NCI-H82 (cell line): ENCODE measurements around the gene CCDC33.
A peak's percentile ranks its signal among the peaks of the same experiment; 100 is the strongest.

ENCODE experiments used
- DNase-seq: peaks from one replicate; lab custom pipeline; 2025; lab: John Stamatoyannopoulos, UW

Gene CCDC33

DNA sequence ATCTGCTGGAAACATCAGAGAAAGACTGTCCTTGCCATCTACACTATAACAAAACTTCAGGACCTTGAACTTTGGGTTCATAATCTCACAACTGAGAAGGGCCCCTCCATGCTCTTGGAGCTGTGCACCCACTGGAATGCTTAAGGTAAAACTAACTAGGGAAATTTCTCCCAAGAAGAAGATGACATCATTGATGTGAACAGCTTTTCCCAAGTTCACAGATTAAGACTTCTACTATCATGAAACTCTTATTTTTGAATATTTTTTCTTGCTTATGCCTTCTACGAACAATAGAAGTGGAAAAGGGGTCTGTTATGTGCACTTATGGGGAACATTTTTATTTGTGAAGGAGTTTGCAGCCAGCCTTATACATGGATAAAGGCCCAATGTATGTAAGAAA lies 126.4 kb downstream of the CCDC33 start:
- no peak for DNase-seq

DNA sequence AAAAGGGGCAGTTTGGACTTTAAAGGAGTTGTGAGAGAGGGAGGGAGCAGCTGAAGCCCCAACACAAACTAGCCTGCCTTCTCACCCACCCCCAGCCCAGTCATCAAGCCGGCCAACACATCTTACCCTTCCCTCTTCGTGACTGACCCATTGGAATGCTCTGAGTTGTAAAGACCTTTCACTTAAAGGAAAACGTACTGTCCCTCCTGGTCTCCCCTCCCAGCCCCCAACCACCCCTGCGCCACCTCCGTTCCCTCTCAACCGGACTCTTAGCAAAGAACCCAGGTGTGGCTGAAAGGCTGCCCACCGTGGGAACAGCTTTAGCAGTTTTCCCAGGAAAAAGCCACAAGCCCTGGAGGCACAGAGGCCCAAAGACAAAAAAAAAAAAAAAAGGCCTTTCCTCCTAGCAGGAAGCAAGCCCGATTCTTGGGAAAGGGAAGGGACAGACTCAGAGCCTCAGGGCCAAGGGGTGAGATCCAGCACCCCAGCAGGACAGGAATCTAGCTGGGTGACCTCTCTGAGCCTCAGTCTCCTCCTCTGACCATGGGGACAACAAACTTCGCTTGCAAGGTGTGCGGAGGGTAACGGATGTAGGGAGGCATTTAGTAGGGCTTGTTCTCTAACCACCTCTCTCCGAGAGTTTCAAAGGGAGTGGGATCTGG lies 128.9 kb downstream of the CCDC33 start:
- no peak for DNase-seq

- no peak for DNase-seq
These were observed 129.7 kb downstream of the CCDC33 start for GRCh38 chr15:74365598-74366445.

DNA sequence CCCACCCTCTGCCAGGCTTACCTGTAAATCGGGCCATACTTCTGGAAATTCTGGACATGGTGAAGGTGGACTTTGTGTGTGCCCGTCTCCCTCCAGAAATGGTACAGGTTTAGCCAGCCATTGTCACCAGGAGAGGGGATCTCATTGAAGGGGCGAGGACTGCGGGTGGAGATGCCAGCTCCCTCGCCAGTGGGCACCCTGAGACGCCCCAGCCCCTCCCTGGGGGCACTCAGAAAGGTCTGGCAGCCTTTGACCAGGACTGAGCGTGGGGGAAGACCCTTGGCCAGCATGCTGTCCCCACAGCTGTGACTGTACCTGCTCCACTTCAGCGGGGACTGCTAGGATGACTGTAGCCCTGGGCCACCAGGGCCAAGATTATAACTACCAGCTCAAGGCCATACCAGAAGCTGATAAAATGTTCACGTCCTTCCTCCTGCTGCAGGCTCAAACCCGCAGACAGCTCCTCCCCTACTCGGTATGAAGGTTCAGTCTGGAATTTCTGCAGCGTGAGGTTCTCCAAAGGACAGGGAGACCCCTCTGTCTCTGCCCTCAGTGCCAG lies 131.2 kb downstream of the CCDC33 start, which contains the start of gene CYP11A1:
Gene CYP11A1, minus strand, starts transcription at position 351 of the 559 bp plus-strand sequence. Its CDS starts 61 bp downstream, at position 290.
- DNase-seq, result no peak

DNA sequence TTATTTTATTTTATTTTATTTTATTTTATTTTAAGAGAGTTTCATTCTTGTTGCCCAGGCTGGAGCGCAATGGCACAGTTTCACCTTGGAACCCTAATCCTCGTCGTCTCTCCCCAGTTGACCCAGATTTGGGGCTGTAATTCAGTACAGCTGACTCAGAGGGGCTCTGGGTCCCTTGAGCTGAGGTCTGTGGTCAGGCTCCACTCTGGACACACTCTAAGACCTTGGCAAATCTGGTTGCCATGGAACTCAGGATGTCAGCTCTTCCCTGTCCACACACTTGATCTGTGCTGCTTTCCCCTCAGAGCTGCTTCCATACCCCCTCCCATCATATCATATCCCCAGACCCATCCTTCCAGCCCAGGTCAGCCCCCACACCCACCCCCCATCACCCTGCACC lies 132.0 kb downstream of the CCDC33 start:
- no peak for DNase-seq

DNA sequence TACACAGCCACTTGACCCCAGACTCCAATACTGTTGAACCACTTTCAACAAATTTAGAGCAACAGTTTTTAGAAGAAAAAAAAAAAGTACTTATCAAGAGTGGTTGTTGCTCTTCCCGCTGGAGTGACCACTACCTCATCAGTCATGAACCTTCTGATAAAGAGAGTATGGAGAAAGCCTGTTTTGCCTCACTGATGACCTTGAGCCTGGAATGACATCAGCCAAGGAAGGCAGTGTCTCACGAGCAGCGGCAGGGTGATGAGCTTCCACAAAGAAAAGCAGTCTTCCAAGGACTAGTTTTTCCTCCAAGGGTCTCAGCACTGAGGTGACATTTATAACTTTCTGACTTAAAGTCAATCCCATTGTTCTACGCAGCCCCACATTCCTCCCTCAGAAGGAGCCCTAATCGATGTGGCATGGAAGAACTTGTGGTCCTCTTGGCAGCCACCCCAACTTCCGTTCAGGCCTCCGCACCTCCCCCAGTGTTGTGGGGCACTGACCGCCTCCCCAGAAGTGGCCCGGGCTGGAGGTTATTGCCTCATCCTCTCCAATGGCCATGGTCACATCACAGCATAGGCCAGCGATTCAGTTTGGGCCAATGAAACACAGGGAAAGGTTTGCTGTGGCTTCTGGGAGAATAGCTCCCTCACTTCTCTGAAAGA lies 133.1 kb downstream of the CCDC33 start:
- no peak for DNase-seq

- DNase-seq, result no peak
These were observed 133.6 kb downstream of the CCDC33 start for GRCh38 chr15:74369756-74370155.

DNA sequence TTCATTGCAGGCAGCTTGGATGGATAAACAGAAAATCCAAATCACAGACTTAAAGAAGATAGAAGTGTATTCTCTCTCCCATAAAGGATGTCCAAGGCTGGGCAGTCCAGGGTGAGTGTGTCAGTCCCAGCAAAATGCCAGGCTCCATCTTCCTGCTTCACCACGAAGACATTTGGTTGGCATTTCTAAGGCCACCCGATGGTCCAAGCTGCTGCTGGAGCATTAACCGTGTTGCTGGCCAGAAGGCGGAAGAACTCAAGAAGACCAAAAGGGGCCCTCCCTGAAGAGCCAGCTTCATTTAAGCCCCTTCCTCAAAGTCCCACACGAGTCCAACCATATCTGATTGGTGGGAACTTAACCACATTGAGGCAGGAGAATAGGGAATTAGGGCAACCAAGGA lies 134.3 kb downstream of the CCDC33 start:
- no peak for DNase-seq

GRCh38 chr15:74373056-74373650 lies 137.0 kb downstream of the CCDC33 start:
- DNase-seq, result peak; percentile 41

DNA sequence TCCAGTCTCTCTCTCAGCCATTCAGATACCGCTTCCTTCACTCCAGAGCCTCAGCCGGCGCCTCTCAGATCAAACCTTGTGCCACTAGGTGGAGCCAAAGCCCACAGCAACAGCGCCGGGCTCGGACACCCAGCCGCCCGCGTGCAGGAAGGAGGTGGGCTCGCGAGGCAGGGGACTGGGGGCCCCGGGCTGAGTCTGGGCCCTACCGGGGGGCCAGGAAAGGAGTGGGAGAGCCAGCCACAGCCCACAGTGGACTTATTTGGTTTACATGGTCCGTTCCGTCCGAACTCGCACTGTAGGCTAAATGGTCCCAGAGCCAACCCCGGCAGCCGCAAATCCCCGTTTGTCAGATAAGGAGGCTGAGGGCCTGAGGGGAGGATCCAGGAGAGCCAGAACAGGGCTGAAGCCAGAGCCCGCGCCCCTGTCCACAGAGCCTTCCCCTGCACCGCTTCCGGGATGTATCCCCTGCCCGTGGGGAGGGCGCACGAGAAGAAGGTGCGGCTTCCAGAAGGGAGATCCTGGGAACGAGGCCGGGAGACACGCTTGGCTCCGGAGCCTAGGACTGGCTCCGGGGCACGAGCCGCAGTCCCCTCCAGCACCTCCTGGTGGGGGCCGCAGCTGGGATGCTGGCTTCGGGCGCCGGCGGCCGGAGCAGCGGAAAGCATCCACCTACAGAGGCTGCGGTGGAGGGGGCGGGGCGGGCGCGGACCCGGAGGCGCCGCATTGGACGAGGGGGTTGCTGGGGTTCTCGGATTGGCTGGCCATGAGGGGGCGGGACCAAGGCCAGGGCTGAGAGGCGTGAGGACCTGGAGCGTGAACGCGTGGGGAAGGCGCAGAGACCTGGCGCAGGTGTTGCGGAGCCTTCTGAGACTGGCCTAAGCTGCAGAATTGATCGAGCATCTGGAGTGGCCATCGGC lies 137.9 kb downstream of the CCDC33 start:
- DNase-seq, result peak; percentile 97

- peak; percentile 56 for DNase-seq
These were observed 138.6 kb downstream of the CCDC33 start for GRCh38 chr15:74374648-74375302.

DNA sequence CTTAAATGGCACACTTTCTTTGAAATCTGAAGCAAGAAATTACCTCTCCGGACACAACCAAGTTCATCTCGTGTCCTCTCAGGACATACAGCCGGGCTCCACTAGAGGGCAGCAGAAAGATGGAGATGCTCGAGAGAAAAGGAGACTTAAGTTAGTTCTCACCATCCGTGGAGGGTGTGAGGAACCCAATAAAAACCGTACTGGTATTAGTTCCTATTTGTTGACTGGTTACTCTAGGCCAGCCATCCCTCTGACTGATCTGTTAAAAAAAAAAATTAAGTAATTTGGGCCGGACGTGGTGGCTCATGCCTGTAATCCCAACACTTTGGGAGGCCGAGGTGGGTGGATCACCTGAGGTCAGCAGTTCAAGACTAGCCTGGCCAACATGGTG lies 139.2 kb downstream of the CCDC33 start:
- DNase-seq, result peak; percentile 92

DNA sequence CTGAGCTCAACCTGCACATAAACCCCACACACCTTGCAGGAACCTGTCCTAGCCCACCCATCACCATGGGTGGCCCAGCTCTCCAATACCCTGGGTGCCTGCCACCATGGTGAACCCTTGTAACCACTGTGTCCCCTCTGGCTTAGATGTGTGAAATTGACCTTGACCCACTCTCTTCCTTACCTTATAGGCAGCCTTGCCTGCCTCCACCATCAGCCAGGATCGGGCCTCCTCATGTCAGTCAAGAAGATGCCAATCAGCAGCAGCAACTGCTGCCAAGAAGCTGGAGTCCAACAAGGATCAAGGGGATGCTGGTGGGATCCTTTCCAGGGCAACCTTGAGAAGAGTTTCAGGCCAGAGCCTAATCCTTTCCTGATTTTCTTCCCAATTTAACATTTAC lies 140.1 kb downstream of the CCDC33 start:
- no peak for DNase-seq

DNA sequence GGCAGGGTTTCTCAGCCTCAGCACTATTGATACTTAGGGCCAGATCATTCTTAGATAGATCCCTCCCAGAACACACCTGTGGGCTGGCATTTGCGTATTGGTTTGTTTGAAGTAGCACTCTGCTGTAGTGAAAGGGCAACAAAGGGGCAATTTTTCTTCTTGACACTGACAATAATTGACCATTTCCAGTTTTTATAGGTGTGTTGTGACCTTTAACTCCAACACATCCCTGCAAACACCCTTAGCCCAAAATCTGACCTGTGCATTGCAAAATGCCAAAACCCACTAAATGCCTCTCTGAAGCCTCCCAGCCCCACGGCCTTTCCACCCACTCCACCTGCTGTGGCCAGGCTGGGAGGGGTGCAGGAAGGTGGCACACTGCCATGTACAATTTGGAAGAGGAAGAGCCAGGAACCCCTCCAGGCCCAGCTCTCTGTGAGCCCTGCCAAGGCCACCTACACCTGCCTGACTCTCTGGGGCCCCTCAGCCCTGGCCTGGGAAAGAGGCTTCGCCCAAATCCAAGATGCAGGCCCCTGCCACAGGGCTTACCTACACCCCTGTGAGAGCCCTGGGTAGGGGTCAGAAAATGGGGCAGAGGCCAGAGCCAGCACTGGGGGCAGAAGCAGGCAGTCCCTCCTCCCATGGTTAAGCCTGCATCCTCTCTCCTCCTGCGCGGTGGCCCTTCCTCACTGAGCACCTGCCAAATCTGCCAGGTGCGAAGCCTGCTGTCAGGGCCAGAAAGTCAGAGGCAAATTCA lies 140.9 kb downstream of the CCDC33 start:
- DNase-seq, result no peak

- DNase-seq, result no peak
These were observed 142.0 kb downstream of the CCDC33 start for GRCh38 chr15:74377831-74378766.

- DNase-seq, result no peak
These were observed 142.7 kb downstream of the CCDC33 start for GRCh38 chr15:74378848-74379247.

GRCh38 chr15:74380361-74381189 lies 144.4 kb downstream of the CCDC33 start:
- no peak for DNase-seq

- DNase-seq, result no peak
These were observed 145.0 kb downstream of the CCDC33 start for GRCh38 chr15:74381190-74381453.
